K562 (cell line): ENCODE measurements around the gene PHF10.

Experiments used
- CCNT2 ChIP-seq: IDR thresholded peaks from 2 replicates; pipeline ENCODE4 v1.6.1; 2011; ENCODE audit warnings: borderline replicate concordance, low read depth, mild to moderate bottlenecking, moderate library complexity, mixed read lengths, low read length; ENCODE audit not compliant: insufficient read length; ENCODE audit errors: extremely low read depth
- EZH2 ChIP-seq: IDR thresholded peaks from 2 replicates; pipeline ENCODE4 v1.6.1; 2012; ENCODE audit warnings: low read depth, mild to moderate bottlenecking, inconsistent platforms, low read length, borderline replicate concordance
- IRF2 ChIP-seq: sonication (generic); formaldehyde crosslinking; IDR thresholded peaks from 2 replicates; pipeline ENCODE4 v1.8.1; 2022; ENCODE audit warnings: mild to moderate bottlenecking, missing genetic modification reagents
- KAT2B ChIP-seq: IDR thresholded peaks from one replicate; pipeline ENCODE4 v1.6.1; 2012; ENCODE audit warnings: low read depth, mild to moderate bottlenecking, control low read depth, inconsistent platforms, low read length, moderate library complexity
- POLR2AphosphoS2 ChIP-seq: IDR thresholded peaks from 2 replicates; pipeline ENCODE4 v1.6.1; 2012; ENCODE audit warnings: low read length, improper control_type of control experiment

GRCh38 chr6:169684056-169684455 is 40.2 kb downstream of the PHF10 start:
- TF ChIP-seq IRF2 = no peak
- TF ChIP-seq EZH2 = no peak
- no peak for TF ChIP-seq KAT2B
- no peak for TF ChIP-seq POLR2AphosphoS2
- no peak for TF ChIP-seq CCNT2
